SHP77 (cell line): ENCODE data around the gene GHITM.
A peak's percentile ranks its signal among the peaks of the same experiment; 100 is the strongest.
"Not testable (repeated sequence)": the region's sequence is repeated elsewhere in the genome, so short reads cannot be mapped to it uniquely, and the experiment has no call there.

Source experiments
- DNase-seq, 2 experiments: peaks; one replicate each; lab custom pipeline; 2025; lab: John Stamatoyannopoulos, UW

Gene GHITM, protein sequence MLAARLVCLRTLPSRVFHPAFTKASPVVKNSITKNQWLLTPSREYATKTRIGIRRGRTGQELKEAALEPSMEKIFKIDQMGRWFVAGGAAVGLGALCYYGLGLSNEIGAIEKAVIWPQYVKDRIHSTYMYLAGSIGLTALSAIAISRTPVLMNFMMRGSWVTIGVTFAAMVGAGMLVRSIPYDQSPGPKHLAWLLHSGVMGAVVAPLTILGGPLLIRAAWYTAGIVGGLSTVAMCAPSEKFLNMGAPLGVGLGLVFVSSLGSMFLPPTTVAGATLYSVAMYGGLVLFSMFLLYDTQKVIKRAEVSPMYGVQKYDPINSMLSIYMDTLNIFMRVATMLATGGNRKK

GRCh38 chr10:84139126-84140035 lies at the start of gene GHITM:
Gene GHITM (plus strand): TSS chr10:84139509. CDS start chr10:84141501, 1,992 bp downstream.
- peak; percentile 81 to 87 for DNase-seq

DNA sequence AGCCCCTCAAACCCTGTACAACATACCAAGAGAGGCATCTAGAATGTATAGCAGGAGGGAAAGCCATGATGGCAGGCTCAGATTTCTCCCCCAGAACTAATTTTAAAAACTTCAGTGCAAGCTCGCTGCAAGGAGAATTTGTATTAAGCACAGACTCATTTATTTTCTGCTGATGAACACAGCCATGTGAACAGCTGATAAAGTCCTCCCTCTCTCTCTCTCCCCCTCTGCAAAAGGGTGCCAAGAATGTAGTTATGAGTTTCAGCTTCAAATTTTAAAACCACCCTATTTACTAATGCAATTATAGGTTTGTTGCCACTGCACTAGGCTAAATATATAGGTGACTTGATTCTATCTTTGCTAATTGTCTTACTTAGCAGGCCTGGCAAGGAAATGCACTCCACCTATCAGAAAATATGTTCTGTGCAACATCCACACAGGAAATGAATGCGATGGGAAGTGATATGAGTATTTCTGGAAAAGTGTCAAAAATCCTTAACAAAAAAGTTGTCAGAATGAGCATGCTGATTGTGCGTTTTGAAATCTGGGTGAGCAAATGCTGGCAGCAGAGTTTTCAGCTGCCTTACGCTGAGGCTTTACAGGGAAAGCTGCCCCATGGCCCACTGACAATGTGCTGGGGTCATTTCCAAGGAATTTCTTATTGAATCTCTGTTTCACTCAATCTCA lies 43.4 kb upstream of the GHITM start:
- no peak for DNase-seq

- DNase-seq = peak in 1 of 2 experiments; percentile 0
Measured at GRCh38 chr10:84097787-84098353, 41.4 kb upstream of the GHITM start.

- no peak for DNase-seq
Measured at GRCh38 chr10:84098667-84099066, 40.6 kb upstream of the GHITM start.

DNA sequence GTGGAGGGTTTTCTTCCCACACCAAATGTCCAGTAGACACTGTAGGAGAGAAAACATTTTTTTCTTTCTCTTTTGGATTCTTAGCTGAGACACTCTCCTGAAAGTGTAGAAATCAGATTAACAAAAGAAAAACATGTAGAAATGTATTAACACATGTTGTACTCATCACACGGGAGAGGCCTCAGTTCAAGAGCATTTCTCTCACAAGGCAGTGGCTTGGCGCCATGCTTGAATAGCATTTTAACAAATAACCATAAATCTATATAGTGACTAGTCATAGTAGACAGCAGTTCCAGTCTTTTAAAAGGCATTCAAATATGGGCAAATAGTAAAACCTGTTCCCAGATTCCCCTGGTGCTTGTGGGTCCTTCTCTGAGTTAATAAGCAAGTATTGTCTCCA lies 38.3 kb upstream of the GHITM start:
- DNase-seq = no peak

- DNase-seq = no peak
Measured at GRCh38 chr10:84108797-84109196, 30.5 kb upstream of the GHITM start.

- DNase-seq = not testable (repeated sequence)
Measured at GRCh38 chr10:84109772-84110171, 29.5 kb upstream of the GHITM start.

- not testable (repeated sequence) for DNase-seq
Measured at GRCh38 chr10:84113468-84113867, 25.8 kb upstream of the GHITM start.

GRCh38 chr10:84114088-84114667 lies 25.1 kb upstream of the GHITM start:
- DNase-seq = no peak

- DNase-seq = not testable (repeated sequence)
Measured at GRCh38 chr10:84117204-84117603, 22.1 kb upstream of the GHITM start.

- DNase-seq = no peak
Measured at GRCh38 chr10:84117686-84118394, 21.5 kb upstream of the GHITM start.

DNA sequence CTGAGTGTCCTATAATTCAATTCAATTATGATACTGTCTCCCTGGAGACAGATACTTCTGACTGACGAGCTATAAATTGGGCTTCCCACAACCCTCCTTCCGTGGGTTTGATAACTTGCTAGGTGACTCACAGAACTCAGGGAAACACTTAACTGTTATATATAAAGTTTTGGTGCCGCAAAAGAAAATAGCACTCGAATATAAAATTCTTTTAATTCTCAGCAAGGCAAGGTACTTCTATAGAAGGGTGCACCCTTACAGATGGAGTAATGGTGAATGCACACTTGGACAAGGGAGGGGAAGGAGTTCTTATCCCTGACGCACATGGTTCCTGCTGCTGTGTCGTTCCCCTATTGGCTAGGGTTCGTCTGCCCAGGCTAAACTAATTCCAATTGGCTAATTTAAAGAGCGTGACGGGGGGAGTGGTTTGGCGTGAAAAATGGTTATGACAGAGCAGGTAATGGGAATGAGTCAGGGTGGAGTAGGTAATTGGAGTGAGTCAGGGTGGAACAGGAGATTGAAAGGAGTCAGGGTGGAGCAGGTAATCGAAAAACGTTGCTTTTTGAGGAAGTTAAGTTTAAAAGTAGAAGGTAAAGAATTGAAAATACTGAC lies 20.8 kb upstream of the GHITM start:
- no peak for DNase-seq

- DNase-seq = no peak
Measured at GRCh38 chr10:84123362-84123761, 15.9 kb upstream of the GHITM start.

DNA sequence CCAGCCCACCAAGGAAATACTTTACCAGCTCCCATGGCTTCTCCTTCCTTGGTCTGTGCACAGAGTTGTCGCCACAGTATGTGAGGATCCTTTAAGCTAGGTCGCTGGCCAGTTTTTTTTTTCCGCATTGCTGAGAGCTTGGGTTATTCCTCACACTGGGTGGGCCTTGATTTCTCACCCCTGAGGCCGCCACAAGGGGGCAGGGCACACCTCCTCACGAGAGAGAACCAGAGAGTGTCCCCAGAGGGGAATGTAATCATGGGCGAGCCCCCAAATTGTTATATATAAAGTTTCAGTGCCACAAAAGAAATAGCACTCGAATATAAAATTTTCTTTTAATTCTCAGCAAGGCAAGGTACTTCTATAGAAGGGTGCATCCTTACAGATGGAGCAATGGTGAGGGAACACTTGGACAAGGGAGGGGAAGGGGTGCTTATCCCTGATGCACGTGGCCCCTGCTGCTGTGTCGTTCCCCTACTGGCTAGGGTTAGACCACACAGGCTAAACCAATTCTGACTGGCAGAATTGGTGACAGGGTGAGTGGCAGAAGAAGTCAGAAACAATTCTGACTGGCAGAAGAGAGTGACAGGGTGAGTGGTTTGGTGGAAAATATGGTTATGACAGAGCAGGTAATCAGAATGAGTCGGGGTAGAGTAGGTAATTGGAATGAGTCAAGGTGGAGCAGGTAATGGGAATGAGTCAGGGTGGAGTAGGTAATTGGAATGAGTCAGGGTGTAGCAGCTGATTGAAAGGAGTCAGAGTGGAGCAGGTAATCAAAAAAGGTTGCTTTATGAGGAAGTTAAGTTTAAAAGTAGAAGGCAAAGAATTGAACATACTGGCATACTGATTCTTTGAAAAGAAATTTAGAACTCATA lies 13.2 kb upstream of the GHITM start:
- not testable (repeated sequence) for DNase-seq

DNA sequence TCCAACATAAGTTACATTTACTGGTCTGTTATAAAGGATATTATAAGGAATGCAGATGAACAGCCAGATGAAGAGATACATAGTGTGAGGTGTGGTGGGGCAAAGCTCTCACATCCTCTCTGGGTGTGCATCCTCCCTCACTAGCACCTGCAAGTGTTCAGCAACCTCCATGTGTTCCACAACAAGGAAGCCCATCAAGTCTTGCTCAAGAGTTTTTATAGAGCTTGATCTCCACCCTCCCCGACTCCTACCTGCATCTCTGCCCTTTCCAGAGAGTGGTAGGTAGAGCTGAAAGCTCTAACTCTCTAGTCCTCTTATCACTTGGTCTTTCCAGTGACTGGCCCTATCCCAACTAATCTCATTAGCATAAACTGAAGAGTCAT lies 12.5 kb upstream of the GHITM start:
- no peak for DNase-seq

DNA sequence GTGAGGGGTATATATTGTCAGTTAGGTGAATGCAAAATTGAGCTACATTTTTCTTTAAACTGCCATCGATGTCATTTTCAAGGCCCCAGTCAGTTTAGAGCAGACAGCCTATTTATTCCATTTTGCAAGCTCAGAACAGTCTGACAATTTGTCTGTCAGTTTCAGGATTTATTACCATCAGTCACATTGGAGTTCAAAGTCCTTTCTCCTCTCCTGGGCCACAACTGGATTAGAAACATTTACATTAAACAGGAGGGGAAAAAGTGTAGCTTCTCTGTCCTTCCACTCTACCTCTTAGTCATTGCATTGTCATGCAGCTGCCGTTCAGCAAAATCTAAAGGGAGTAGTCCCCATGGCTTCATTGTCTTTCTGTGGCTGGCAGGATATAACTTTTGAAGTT lies 3.5 kb upstream of the GHITM start:
- no peak for DNase-seq

GRCh38 chr10:84137811-84138210 lies 1.5 kb upstream of the GHITM start:
- DNase-seq = no peak

DNA sequence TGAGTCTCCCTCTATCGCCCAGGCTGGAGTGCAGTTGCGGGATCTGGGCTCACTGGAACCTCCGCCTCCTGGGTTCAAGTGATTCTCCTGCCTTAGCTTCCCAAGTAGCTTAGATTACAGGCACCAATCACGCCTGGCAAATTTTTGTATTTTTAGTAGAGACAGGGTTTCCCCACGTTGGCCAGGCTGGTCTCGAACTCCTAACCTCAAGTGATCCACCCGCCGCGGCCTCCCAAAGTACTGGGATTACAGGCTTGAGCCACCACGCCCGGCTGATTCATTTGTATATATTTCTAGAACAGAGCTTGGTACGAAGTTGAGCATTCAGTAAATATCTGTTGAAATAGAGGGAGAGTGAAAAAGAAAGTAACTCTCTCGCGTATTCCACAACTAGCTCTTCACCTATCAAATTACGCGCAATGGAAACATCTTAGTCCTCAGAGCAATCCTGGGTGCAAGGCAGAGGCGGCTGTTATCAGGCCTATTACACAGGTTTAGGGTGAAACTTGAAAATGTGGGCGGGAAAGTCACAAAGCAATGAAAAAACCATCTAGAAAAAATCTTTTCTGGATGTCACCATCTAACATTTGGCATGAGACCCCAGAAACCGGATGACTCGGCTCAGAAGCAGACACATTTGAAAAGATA lies 707 bp upstream of the GHITM start:
- no peak for DNase-seq

GRCh38 chr10:84140036-84140379 lies 699 bp downstream of the GHITM start:
- no peak for DNase-seq
